ENCODE results near the gene PTPMT1.

PTPMT1 gene

GRCh38 chr11:47583844-47584243, 18.4 kb downstream of the PTPMT1 start:
- DNase-seq (ENCODE audit: low spot score): no peak

- no peak for DNase-seq (ENCODE audit: low spot score)
These were observed 20.9 kb downstream of the PTPMT1 start, which contains the start of gene FAM180B for GRCh38 chr11:47586098-47586855. Gene FAM180B (plus strand): TSS chr11:47586678. CDS start chr11:47586769, 91 bp downstream.

GRCh38 chr11:47587039-47587716, 21.8 kb downstream of the PTPMT1 start:
- DNase-seq (ENCODE audit: low spot score): no peak

- DNase-seq (ENCODE audit: low spot score): no peak
These were observed 22.4 kb downstream of the PTPMT1 start for GRCh38 chr11:47587723-47588326.

- no peak for DNase-seq (ENCODE audit: low spot score)
These were observed 23.7 kb downstream of the PTPMT1 start for GRCh38 chr11:47589118-47589517.

GRCh38 chr11:47589584-47589976, 24.2 kb downstream of the PTPMT1 start:
- DNase-seq (ENCODE audit: low spot score): no peak

GRCh38 chr11:47589977-47590861, 24.8 kb downstream of the PTPMT1 start:
- no peak for DNase-seq (ENCODE audit: low spot score)

- peak; percentile 46 for DNase-seq (ENCODE audit: low spot score)
These were observed 26.4 kb downstream of the PTPMT1 start for GRCh38 chr11:47591764-47592163.

- no peak for DNase-seq (ENCODE audit: low spot score)
These were observed 26.9 kb downstream of the PTPMT1 start for GRCh38 chr11:47592251-47592650.

GRCh38 chr11:47592970-47593369, 27.6 kb downstream of the PTPMT1 start:
- DNase-seq (ENCODE audit: low spot score): no peak

- no peak for DNase-seq (ENCODE audit: low spot score)
These were observed 28.1 kb downstream of the PTPMT1 start for GRCh38 chr11:47593492-47593933.

GRCh38 chr11:47593934-47594855, 28.8 kb downstream of the PTPMT1 start, which contains the start of gene C1QTNF4:
Gene C1QTNF4 (minus strand): TSS chr11:47594411. CDS start chr11:47590810, 3,601 bp downstream.
- DNase-seq (ENCODE audit: low spot score): no peak

GRCh38 chr11:47595029-47595428, 29.6 kb downstream of the PTPMT1 start:
- no peak for DNase-seq (ENCODE audit: low spot score)

- DNase-seq (ENCODE audit: low spot score): no peak
These were observed 30.6 kb downstream of the PTPMT1 start for GRCh38 chr11:47595967-47596366.

- no peak for DNase-seq (ENCODE audit: low spot score)
These were observed 34.5 kb downstream of the PTPMT1 start for GRCh38 chr11:47599902-47600301.

GRCh38 chr11:47603295-47603694, 37.9 kb downstream of the PTPMT1 start:
- no peak for DNase-seq (ENCODE audit: low spot score)

- no peak for DNase-seq (ENCODE audit: low spot score)
These were observed 40.5 kb downstream of the PTPMT1 start for GRCh38 chr11:47605921-47606320.

- DNase-seq (ENCODE audit: low spot score): no peak
These were observed 41.3 kb downstream of the PTPMT1 start for GRCh38 chr11:47606731-47607130.

GRCh38 chr11:47607380-47607779, 42.0 kb downstream of the PTPMT1 start:
- DNase-seq (ENCODE audit: low spot score): no peak

- DNase-seq (ENCODE audit: low spot score): no peak
These were observed 44.3 kb downstream of the PTPMT1 start for GRCh38 chr11:47609675-47610074.

- no peak for DNase-seq (ENCODE audit: low spot score)
These were observed 46.0 kb downstream of the PTPMT1 start for GRCh38 chr11:47611348-47611794.

All from HuH-7 (cell line).